HG02884 (cell line): Measurements from ENCODE around the gene BLOC1S4.

Experiments
- ATAC-seq: cut with Tn5 transposase; IDR thresholded peaks from one replicate; pipeline ENCODE4 v1.9.1; 2021; ENCODE audit warnings: mild to moderate bottlenecking, moderate library complexity; ENCODE audit not compliant: unreplicated experiment

The BLOC1S4 gene

DNA sequence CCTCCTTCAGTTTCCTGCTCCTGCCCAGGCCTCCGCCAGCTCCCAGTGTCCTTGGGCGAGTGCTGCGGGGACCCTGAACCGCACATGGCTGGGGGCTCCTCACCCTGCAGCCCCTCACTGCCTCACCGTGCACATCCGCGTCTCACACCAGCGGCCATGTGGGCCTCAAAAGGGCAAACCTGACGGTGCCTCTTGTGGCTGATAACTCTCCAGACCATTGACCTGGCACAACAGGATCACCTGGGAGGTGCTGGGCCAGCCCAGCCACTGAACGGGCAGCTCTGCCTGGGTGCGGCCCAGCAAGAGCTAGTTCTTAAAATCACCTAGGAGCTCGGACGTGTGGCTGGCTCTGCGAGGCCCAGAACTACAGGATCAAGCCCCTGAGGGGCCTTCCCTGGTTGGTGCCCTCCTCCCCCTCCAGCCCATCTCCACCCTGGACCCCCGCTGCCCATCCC, 26.4 kb upstream of the BLOC1S4 start:
- no peak for ATAC-seq

- ATAC-seq, result no peak
These were observed 23.6 kb upstream of the BLOC1S4 start for GRCh38 chr4:6692379-6692778.

DNA sequence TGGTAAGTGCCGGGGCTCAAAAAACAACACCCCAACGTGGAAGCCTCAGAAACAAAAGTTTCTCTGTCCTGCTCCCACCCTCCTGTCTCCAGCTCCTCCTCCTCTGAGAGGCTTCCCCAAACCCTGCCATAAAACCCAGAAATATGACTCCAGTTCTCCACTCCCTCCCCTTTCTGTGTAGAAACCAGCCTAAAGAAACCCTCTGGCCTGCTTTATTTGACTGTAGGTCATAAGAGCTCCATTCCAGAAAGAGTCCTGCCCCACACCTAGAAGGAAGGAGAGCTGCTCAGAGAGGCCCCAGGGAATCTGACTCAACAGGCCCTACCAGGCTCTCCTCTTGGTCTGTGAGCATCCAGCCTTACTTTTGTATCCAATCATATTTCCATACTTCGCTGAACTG, 23.2 kb upstream of the BLOC1S4 start:
- no peak for ATAC-seq

GRCh38 chr4:6693231-6694176, 22.5 kb upstream of the BLOC1S4 start, which contains the start of gene S100P:
Gene S100P (plus strand): TSS chr4:6693878. CDS start chr4:6693933, 55 bp downstream.
- ATAC-seq, result no peak

GRCh38 chr4:6694177-6694901, 21.6 kb upstream of the BLOC1S4 start:
- no peak for ATAC-seq

DNA sequence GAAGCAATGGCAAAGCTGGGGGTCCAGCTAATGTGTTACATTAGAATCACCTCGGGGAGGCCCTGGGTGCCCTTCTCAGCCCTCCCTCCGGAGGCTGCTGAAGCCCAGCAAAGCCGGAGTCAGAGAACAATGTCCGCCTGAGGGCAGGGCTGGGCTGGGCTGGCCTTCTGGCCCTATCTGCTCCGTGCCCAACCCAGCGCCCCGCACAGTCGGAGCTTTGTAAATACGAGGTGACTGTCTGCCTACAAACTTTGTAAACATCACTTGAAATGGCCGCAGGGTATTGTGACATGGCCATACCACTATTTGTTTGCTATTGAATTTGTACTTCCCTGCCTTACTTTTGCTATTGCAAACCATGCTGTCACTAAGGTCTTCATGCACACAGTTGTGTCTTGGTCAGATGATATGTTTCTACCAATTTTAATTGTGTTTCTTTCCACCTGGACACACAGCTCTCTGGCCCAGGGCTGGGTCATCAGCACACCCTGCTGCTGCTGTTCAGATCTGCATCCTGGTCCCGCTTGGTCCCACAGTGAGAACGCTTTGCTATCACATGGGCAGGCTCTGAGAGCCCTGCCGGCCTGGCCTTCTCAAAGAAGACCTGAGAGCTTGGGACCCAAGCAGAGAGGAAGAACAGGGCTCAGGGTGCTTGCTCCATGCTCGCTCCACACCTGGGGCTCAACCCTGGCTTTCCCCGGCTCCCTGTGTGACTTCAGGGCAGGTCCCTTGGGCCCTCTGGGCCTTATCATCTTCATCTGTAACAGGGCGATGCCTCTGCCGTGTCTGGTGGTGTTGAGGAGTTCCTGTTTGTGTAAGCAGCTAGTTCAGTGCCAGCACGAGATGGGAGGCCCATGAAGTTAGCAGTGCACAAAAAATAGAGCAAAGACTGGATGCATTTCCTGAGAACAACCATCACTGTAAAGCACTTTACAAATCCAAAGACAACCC, 20.0 kb upstream of the BLOC1S4 start:
- no peak for ATAC-seq

GRCh38 chr4:6696611-6697010, 19.4 kb upstream of the BLOC1S4 start:
- no peak for ATAC-seq

DNA sequence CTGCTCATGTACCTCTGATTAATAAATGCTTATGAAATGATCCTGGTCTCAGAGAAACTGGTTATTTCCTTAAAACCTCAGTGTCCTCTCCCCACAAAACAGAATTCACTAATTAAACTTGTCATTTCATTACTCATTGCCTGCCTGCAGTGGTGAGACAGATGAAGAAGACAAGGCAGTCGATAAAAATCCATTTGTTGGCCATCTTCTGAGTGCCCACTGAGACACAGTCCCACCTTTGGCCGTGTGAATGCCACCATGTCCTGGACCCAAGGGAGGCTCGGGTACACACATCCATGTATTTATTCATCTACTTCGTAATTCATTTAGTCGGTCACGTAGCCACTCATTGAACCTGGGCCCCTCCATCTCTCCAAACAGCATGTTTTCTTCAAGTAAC, 18.8 kb upstream of the BLOC1S4 start:
- no peak for ATAC-seq

DNA sequence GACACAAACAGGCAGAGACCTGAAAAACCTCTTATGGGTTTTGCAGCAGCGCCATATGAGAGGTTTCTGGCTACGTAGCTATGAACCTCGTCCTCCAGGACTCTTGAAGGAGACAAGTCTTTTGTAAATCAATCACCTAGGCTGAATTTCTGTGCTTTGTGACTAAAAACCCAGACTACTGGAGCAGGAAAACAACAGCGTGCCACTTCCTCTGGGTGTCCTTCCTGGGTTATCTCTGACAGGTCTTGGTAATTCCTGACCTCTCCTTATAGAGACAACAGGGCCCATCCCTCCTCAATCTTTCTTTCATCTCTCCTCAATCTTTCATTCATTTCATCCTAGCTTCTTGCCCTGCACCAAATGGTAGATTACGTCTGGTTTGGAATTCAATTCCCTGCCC, 16.6 kb upstream of the BLOC1S4 start:
- no peak for ATAC-seq

- ATAC-seq, result no peak
These were observed 16.1 kb upstream of the BLOC1S4 start for GRCh38 chr4:6699903-6700302.

- no peak for ATAC-seq
These were observed 14.6 kb upstream of the BLOC1S4 start for GRCh38 chr4:6701371-6701770.

DNA sequence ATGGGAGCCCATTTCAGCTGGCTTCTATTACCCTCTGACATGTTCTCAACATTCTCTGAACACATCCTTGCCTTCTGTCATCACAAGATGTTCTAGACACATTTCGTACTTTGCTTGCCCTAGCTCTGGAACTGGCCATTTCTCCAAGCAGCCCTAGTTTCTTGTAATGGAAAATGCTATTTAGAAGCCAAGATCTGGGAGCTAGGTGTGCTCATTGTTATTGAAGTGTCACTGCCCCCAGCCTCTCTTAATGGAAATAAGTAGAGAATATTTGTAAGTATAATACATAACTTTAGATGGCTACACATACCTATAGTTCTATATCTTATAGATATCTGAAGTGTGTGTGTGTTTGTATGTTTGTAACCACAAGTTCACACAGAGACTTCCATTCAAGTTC, 13.2 kb upstream of the BLOC1S4 start:
- ATAC-seq, result no peak

- ATAC-seq, result no peak
These were observed 12.2 kb upstream of the BLOC1S4 start for GRCh38 chr4:6703786-6704185.

DNA sequence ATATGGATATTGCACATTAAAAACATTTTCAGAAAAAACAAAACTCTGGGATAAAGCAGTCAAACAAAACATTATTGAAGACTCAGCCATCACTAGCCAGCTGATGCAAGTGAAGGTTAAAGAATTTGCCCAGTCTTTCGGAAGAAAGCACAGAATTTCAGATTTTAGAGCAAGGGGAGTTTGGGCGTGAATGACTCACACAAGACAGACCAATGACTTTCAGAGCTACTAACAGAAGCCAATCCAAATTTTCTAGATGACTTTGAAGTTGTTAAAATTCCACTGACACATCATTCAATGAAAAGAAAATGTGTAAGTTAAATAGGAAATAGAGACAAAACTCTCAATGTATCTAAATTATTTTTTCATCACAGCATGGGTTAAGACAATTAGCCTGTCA, 10.3 kb upstream of the BLOC1S4 start:
- ATAC-seq, result no peak

- no peak for ATAC-seq
These were observed 9.8 kb upstream of the BLOC1S4 start for GRCh38 chr4:6706173-6706572.

GRCh38 chr4:6709230-6710114, 6.5 kb upstream of the BLOC1S4 start, which contains the start of gene MRFAP1L1:
Gene MRFAP1L1 (minus strand): TSS chr4:6709865. CDS start chr4:6709629, 236 bp downstream.
- ATAC-seq, result peak; percentile 67

DNA sequence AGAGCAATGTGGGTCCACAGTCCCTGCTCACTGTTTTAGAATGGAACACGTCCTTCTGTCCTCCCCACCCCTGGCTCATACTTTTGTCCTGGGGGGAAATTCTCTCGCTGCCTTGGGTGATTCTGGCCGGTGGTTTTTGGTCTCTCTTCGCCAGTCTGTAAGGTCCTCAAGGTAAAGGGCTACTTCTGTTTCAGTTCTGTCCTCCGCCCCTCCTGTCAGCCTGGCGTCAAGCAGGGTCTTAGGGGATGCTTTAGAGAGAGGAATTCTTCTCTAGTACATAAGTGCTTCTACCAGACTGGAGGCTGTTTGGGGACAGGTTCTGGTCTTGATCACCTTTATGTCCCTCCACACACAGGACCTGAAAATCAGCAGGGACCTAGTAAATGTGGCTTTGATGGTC, 5.7 kb upstream of the BLOC1S4 start:
- ATAC-seq, result no peak

DNA sequence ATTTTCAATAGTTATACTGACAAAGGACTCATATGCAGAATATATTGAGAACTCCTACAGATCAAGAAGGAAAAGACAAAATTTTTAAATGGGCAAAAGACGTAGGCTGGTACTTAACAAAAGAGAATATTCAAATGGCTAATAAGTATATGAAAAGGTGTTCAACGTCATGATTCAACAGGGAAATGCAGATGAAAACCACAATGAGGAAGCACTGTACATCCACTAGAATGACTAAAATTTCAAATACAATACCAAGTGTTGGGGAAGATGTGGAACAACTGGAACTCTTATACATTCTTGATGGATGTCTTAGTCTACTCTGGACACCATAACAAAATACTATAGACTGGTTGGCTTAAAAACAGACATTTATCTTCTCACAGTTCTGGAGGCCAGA, 5.0 kb upstream of the BLOC1S4 start:
- no peak for ATAC-seq

- ATAC-seq, result no peak
These were observed 1.0 kb upstream of the BLOC1S4 start for GRCh38 chr4:6714954-6715353.

DNA sequence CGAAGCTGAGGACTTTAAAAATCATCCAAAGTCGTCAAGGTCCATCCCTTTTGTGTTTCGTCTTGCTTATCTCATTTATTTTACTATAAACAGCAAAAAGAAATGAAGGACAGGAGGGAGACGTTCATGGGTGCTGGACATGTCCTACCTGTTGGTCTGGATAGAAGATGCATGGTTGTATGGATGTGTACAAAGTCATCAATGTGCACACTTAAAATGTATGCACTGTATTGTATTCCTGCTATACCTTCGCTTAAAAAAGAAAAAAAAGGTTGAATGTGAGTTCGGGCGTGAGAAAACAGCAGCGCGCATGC, 313 bp upstream of the BLOC1S4 start:
- ATAC-seq, result no peak
